AG04450 (cell line): ENCODE data around the gene SLC20A1. TPM values are rescaled to one million over a fixed set of nuclear protein-coding genes. Genes with fewer than 3 reads are reported as not detected.
"Not testable (repeated sequence)": the region's sequence is repeated elsewhere in the genome, so short reads cannot be mapped to it uniquely, and the experiment has no call there.

ENCODE experiments used
- CTCF ChIA-PET: fragments of 300-600, 350-600 bp; formaldehyde crosslinking; extraction: SDS; loops from one replicate; lab custom pipeline; 2022; ENCODE audit warnings: antibody characterized with exemption, inconsistent platforms; lab: Charles Lee
- POLR2A ChIA-PET: fragments of 350-600 bp; formaldehyde crosslinking; extraction: SDS; loops from one replicate; lab custom pipeline; 2021; ENCODE audit warnings: antibody characterized with exemption, inconsistent platforms; lab: Yijun Ruan, JAX
- DNase-seq: peaks from one replicate; pipeline ENCODE4 v3.0.0-alpha.2; 2011; ENCODE audit warnings: low read depth, low spot score
- H3K27ac ChIP-seq: one replicate; pipeline ENCODE4 v1.5.1; 2012; ENCODE audit warnings: low read depth, low read length, control low read depth
- H3K27me3 ChIP-seq: one replicate; pipeline ENCODE4 v1.6.0; 2012; ENCODE audit warnings: low read length; ENCODE audit not compliant: control insufficient read depth, insufficient read depth
- H3K4me3 ChIP-seq: 2 replicates; pipeline ENCODE4 v1.5.1; 2011; ENCODE audit warnings: mild to moderate bottlenecking, low read depth, low read length, control low read depth
- H3K9me3 ChIP-seq: 2 replicates; pipeline ENCODE4 v1.5.1; 2012; ENCODE audit warnings: low read length; ENCODE audit not compliant: control insufficient read depth, insufficient read depth
- polyA plus RNA-seq: library from polyadenylated mRNA; depleted of rRNA; stranded (reverse); fragments of >200 nt; gene quantifications from 2 replicates; pipeline ENCODE4 v1.2.3, GENCODE V29; 2011
- TF ChIP-seq, protein P1 (sequence below): IDR thresholded peaks from 2 replicates; pipeline ENCODE4 v1.5.1; 2011; ENCODE audit warnings: low read depth, low read length, control low read depth, inconsistent platforms

The SLC20A1 gene
- polyA plus RNA-seq, 1 experiment, result 74.8 TPM

DNA sequence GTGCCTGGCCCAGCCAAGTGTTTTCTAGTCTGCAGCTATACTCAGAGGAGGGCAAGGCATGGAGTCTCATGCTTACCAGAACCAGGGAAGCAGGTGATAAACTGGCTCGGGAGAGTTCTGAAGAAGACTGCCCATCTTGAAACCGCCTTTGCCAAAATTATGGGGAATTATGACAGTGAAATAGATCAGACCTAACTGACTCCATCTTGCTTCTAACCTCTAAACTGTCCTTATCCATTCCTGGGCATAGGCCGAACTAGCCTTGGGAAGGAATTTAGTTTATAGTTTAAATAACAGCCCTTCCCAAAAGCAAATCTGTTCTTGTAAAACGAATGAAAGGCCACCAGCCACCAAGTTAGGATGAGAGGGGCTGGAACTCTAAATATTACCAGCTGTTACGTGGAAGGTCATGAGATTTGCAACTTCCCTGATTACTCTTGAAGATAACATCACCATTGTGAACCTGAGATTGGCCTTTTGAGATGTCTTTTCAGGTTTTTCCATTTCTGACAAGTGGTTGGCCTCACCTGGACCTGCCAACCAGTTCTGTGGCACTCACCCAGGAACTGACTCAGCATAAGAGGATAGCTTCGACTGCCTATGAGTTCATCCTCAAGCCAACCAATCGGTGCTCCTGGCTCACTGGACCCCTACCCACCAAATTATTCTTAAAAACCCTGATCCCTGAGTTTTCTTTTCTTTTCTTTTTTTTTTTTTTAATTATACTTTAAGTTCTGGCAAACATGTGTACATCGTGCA is 37.9 kb upstream of the SLC20A1 start:
- Histone ChIP-seq H3K4me3 (no peak overlapping the region), H3K27me3 (peaks cover 2% of the 10 kb centered on the region), H3K27ac (no peak overlapping the region), H3K9me3 (no peaks in the 10 kb centered on the region)
- ChIA-PET CTCF (interaction anchor here (1.2 to 8.2 kb wide), 3 partner anchors 8 to 136 kb away, joined by 6 to 225 read pairs (median 11); no protein-coding TSS in a partner anchor), POLR2A (no interaction called here)
- DNase-seq, result no peak
- TF ChIP-seq, protein P1, sequence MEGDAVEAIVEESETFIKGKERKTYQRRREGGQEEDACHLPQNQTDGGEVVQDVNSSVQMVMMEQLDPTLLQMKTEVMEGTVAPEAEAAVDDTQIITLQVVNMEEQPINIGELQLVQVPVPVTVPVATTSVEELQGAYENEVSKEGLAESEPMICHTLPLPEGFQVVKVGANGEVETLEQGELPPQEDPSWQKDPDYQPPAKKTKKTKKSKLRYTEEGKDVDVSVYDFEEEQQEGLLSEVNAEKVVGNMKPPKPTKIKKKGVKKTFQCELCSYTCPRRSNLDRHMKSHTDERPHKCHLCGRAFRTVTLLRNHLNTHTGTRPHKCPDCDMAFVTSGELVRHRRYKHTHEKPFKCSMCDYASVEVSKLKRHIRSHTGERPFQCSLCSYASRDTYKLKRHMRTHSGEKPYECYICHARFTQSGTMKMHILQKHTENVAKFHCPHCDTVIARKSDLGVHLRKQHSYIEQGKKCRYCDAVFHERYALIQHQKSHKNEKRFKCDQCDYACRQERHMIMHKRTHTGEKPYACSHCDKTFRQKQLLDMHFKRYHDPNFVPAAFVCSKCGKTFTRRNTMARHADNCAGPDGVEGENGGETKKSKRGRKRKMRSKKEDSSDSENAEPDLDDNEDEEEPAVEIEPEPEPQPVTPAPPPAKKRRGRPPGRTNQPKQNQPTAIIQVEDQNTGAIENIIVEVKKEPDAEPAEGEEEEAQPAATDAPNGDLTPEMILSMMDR, result no peak

DNA sequence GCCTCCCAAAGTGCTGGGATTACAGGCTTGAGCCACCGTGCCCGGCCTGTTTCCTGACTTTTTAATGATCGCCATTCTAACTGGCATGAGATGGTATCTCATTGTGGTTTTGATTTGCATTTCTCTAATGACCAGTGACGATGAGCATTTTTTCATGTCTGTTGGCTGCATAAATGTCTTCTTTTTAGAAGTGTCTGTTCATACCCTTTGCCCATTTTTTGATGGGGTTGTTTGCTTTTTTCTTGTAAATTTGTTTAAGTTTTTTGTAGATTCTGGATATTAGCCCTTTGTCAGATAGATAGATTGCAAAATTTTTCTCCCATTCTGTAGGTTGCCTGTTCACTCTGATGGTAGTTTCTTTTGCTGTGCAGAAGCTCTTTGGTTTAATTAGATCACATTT is 36.4 kb upstream of the SLC20A1 start:
- DNase-seq, POLR2A ChIA-PET, H3K4me3 ChIP-seq, H3K27me3 ChIP-seq, H3K9me3 ChIP-seq, H3K27ac ChIP-seq: not testable (repeated sequence)
- CTCF ChIA-PET, result interaction anchor here (2.7 kb wide), 1 partner anchor 9 kb away, joined by 11 read pairs; no protein-coding TSS in a partner anchor

DNA sequence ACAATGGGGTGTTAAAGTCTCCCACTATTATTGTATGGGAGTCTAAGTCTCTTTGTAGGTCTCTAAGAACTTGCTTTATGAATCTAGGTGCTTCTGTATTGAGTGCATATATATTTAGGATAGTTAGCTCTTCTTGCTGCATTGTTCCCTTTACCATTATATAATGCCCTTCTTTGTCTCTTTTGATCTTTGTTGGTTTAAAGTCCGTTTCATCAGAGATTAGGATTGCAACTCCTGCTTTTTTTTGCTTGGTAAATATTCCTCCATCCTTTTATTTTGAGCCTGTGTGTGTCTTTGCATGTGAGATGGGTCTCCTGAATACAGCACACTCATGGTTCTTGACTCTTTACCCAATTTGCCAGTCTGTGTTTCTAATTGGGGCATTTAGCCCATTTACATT is 33.5 kb upstream of the SLC20A1 start:
- H3K27ac ChIP-seq, POLR2A ChIA-PET, DNase-seq, H3K4me3 ChIP-seq, H3K27me3 ChIP-seq, H3K9me3 ChIP-seq: not testable (repeated sequence)
- CTCF ChIA-PET, result interaction anchor here (3.7 kb wide), 1 partner anchor 12 kb away, joined by 15 read pairs; no protein-coding TSS in a partner anchor

DNA sequence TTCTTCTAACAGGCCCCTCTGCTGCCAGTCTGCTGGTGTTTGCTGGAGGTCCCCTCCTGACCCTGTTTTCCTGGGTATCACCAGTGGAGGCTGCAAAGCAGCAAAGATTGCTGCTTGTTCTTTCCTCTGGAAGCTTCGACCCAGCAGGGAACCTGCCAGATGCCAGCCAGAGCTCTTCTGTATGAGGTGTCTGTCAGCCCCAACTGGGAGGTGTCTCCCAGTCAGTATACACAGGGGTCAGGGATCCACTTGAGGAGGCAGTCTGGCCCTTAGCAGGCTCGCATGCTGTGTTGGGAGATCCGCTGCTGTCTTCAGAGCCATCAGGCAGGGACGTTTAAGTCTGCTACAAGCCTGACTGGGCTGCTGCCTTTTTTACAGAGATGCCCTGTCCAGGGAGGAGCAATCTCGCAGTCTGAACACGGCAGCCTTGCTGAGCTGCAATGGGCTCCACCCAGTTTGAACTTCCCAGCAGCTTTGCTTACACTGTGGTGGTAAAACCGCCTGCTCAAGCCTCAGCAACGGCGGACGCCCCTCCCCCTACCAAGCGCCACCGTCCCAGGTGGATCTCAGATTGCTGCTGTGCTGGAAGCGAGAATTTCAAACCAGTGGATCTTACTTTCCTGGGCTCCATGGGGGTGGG is 31.4 kb upstream of the SLC20A1 start:
- Histone ChIP-seq H3K4me3 (no peak overlapping the region), H3K27ac (no peak overlapping the region), H3K9me3 (no peaks in the 10 kb centered on the region), H3K27me3 (peaks cover 2% of the 10 kb centered on the region)
- ChIA-PET CTCF (interaction anchor here (0.5 to 2.5 kb wide), 3 partner anchors 11 to 211 kb away, joined by 3 to 13 read pairs (median 3); no protein-coding TSS in a partner anchor), POLR2A (no interaction called here)
- TF ChIP-seq, protein P1, result no peak
- no peak for DNase-seq

DNA sequence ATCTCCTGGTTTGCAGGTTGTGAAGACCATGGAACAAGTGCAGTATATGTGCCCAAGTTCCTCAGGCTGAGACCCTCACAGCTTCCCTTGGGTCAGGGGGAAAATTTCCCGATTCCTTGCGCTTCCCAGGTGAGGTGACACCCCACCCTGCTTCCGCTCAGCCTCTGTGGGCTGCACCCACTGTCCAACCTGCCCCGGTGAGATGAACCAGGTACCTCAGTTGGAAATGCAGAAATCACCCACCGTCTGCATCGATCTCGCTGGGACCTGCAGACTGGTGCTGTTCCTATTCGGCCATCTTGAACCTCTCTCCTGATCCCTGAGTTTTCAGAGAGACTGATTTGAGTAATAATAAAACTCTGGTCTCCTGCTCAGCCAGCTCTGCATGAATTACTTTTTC is 30.7 kb upstream of the SLC20A1 start:
- Histone ChIP-seq H3K27ac (no peak overlapping the region), H3K4me3 (no peak overlapping the region), H3K27me3 (peaks cover 2% of the 10 kb centered on the region), H3K9me3 (no peaks in the 10 kb centered on the region)
- TF ChIP-seq, protein P1, result no peak
- POLR2A ChIA-PET, result no interaction called here
- DNase-seq, result no peak
- CTCF ChIA-PET, result interaction anchor here (0.5 to 2.5 kb wide), 2 partner anchors 15 to 211 kb away, joined by 3 to 13 read pairs; no protein-coding TSS in a partner anchor

DNA sequence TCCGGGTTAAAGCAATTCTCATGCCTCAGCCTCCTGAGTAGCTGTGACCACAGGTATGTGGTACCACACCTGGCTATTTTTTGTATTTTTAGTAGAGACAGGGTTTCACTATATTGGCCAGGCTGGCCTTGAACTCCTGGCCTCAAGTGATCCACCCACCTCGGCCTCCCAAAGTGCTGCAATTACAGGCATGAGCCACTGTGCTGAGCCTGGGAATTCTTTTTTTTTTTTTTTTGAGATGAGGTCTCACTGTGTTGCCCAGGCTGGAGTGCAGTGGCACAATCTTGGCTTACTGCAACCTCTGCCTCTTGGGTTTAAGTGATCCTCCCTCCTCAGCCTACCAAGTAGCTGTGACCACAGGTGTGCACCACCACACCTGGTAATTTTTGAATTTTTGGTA is 29.9 kb upstream of the SLC20A1 start:
- POLR2A ChIA-PET, H3K27ac ChIP-seq, H3K9me3 ChIP-seq, H3K27me3 ChIP-seq, DNase-seq, H3K4me3 ChIP-seq: not testable (repeated sequence)
- CTCF ChIA-PET, result interaction anchor here (2.3 to 2.5 kb wide), 2 partner anchors 11 to 16 kb away, joined by 13 read pairs; no protein-coding TSS in a partner anchor
